Suppressor macrophage treated with lipopolysaccharide for 4 hours (primary cell): ENCODE data around the gene FGG.
"Not testable (repeated sequence)": the region's sequence is repeated elsewhere in the genome, so short reads cannot be mapped to it uniquely, and the experiment has no call there.

Source experiments
- DNase-seq: peaks from one replicate; pipeline ENCODE4 v3.0.0-alpha.2; 2020

Gene FGG

GRCh38 chr4:154610582-154610981 is 1.9 kb downstream of the FGG start:
- DNase-seq, result no peak

- DNase-seq, result no peak
Observed at GRCh38 chr4:154609532-154609931, 2.9 kb downstream of the FGG start.

- no peak for DNase-seq
Observed at GRCh38 chr4:154608361-154609252, 3.8 kb downstream of the FGG start.

GRCh38 chr4:154606728-154607723 is 5.4 kb downstream of the FGG start:
- DNase-seq, result no peak

GRCh38 chr4:154604696-154605200 is 7.7 kb downstream of the FGG start:
- no peak for DNase-seq

GRCh38 chr4:154603033-154603943 is 9.2 kb downstream of the FGG start:
- no peak for DNase-seq

- no peak for DNase-seq
Observed at GRCh38 chr4:154602404-154603020, 9.9 kb downstream of the FGG start.

GRCh38 chr4:154597798-154598774 is 14.4 kb downstream of the FGG start:
- DNase-seq, result no peak

GRCh38 chr4:154597281-154597680 is 15.2 kb downstream of the FGG start:
- not testable (repeated sequence) for DNase-seq

- DNase-seq, result no peak
Observed at GRCh38 chr4:154595807-154596206, 16.6 kb downstream of the FGG start.

GRCh38 chr4:154594343-154594742 is 18.1 kb downstream of the FGG start:
- not testable (repeated sequence) for DNase-seq

- DNase-seq, result no peak
Observed at GRCh38 chr4:154593868-154594267, 18.6 kb downstream of the FGG start.

- DNase-seq, result no peak
Observed at GRCh38 chr4:154591890-154592289, 20.6 kb downstream of the FGG start.

GRCh38 chr4:154590329-154591006 is 22.0 kb downstream of the FGG start, which contains the start of gene FGA:
Gene FGA, minus strand, starts transcription at chr4:154590742. Its CDS starts 55 bp downstream, at chr4:154590687.
- DNase-seq, result no peak

- DNase-seq, result no peak
Observed at GRCh38 chr4:154589296-154590197, 22.9 kb downstream of the FGG start.

- no peak for DNase-seq
Observed at GRCh38 chr4:154588198-154588597, 24.3 kb downstream of the FGG start.

GRCh38 chr4:154586296-154587033 is 26.0 kb downstream of the FGG start:
- no peak for DNase-seq
